Osteoblast (primary cell): ENCODE results near the gene ESPNL. TPM values are rescaled to one million over a fixed set of nuclear protein-coding genes. Genes with fewer than 3 reads are reported as not detected.

Experiments used
- DNase-seq: peaks from one replicate; pipeline ENCODE4 v3.0.0; 2011; ENCODE audit warnings: low spot score, mixed read lengths; ENCODE audit not compliant: insufficient read length; ENCODE audit errors: missing footprints
- H2AFZ ChIP-seq: 2 replicates; pipeline ENCODE4 v1.6.0; 2011; ENCODE audit warnings: mild to moderate bottlenecking, low read length
- H3K27ac ChIP-seq: 2 replicates; pipeline ENCODE4 v1.5.1; 2011; ENCODE audit warnings: mild to moderate bottlenecking, low read depth, low read length, moderate library complexity
- H3K27me3 ChIP-seq: 2 replicates; pipeline ENCODE4 v1.6.0; 2012; ENCODE audit warnings: mild to moderate bottlenecking, control low read depth, inconsistent platforms, low read length, moderate library complexity; ENCODE audit not compliant: insufficient read depth
- H3K36me3 ChIP-seq: 2 replicates; pipeline ENCODE4 v1.5.1; 2011; ENCODE audit warnings: mild to moderate bottlenecking, low read length, control low read depth, moderate library complexity; ENCODE audit not compliant: insufficient read depth
- H3K4me1 ChIP-seq: 2 replicates; pipeline ENCODE4 v1.5.1; 2011; ENCODE audit warnings: mild to moderate bottlenecking, low read length, control low read depth, moderate library complexity; ENCODE audit not compliant: insufficient read depth
- H3K4me2 ChIP-seq: 2 replicates; pipeline ENCODE4 v1.6.0; 2011; ENCODE audit warnings: mild to moderate bottlenecking, low read length; ENCODE audit not compliant: insufficient read depth
- H3K4me3 ChIP-seq: fragments of 200-600 bp; sonication (generic); 3 replicates; pipeline ENCODE4 v1.5.1; 2012; ENCODE audit warnings: mild to moderate bottlenecking, low read length, inconsistent platforms; ENCODE audit not compliant: insufficient read depth
- H3K79me2 ChIP-seq: 2 replicates; pipeline ENCODE4 v1.6.0; 2012; ENCODE audit warnings: mild to moderate bottlenecking, low read length, control low read depth, inconsistent platforms; ENCODE audit not compliant: insufficient read depth
- H3K9me3 ChIP-seq: 2 replicates; pipeline ENCODE4 v1.5.1; 2011; ENCODE audit warnings: low read depth, low read length, control low read depth
- H4K20me1 ChIP-seq: 2 replicates; pipeline ENCODE4 v1.6.0; 2012; ENCODE audit warnings: mild to moderate bottlenecking, low read length, control low read depth; ENCODE audit not compliant: insufficient read depth
- total RNA-seq: library from RNA; depleted of rRNA; stranded (reverse); fragments of >200 nt; gene quantifications from 2 replicates; pipeline ENCODE4 v1.2.3, GENCODE V29; 2012
- TF ChIP-seq, protein P1 (sequence below): IDR thresholded peaks from 2 replicates; pipeline ENCODE4 v1.5.1; 2011; ENCODE audit warnings: mild to moderate bottlenecking, low read depth, low read length, moderate library complexity; ENCODE audit errors: extremely low read depth

The ESPNL gene
- total RNA-seq, 1 donor = 9.8 TPM

DNA sequence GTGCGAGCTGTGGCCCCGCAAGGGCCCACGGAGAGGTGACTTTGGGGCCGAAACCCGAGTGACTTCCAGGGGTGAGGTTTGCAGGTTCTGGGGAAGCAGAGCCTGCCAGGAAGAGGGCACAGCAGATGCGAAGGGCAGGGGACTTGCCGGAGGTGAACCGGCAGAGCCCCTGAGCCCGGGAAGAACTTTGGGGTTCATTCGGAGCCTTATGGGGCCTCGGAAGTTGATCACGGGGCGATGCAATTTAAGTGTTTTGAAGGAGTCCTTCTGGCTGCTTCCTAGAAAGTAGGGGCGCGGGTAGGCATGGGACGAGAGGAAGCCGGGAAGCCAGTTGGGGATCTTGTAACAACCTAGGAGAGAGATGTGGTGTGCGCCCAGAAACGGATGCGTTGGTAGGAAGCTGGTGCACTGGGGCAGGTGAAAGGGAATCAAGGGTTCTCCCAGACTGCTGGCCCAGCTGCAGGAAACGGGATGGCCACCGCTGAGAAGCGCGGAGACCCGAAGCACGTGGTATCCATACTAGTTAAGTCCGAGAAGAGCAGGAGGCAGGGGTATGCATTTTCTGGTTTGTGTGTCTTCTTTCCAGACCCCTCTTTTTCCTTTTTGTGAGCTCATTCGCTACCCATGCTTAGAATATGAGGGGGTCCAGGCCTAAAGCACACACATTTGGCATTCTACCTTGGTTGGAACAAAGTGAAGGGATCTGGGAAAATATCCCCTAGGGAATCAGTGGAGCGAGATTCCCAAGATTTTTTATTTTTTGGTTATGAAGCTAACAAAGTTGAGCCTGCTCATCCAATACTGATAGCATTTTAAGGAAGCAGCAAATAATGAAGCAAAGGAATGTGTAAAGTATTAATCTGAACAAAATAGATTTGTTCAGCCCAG is 38.6 kb upstream of the ESPNL start:
- peak overlapping the region; percentile 62 for H3K27ac ChIP-seq
- DNase-seq = peak; percentile 88
- H3K27me3 ChIP-seq = no peaks in the 10 kb centered on the region
- H4K20me1 ChIP-seq = no peaks in the 10 kb centered on the region
- TF ChIP-seq, protein P1, sequence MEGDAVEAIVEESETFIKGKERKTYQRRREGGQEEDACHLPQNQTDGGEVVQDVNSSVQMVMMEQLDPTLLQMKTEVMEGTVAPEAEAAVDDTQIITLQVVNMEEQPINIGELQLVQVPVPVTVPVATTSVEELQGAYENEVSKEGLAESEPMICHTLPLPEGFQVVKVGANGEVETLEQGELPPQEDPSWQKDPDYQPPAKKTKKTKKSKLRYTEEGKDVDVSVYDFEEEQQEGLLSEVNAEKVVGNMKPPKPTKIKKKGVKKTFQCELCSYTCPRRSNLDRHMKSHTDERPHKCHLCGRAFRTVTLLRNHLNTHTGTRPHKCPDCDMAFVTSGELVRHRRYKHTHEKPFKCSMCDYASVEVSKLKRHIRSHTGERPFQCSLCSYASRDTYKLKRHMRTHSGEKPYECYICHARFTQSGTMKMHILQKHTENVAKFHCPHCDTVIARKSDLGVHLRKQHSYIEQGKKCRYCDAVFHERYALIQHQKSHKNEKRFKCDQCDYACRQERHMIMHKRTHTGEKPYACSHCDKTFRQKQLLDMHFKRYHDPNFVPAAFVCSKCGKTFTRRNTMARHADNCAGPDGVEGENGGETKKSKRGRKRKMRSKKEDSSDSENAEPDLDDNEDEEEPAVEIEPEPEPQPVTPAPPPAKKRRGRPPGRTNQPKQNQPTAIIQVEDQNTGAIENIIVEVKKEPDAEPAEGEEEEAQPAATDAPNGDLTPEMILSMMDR = no peak
- H3K36me3 ChIP-seq = peaks cover 3% of the 10 kb centered on the region
- no peaks in the 10 kb centered on the region for H3K9me3 ChIP-seq
- peak overlapping the region; percentile 97 for H3K4me2 ChIP-seq
- peaks cover 8% of the 10 kb centered on the region for H3K79me2 ChIP-seq
- peak overlapping the region; percentile 93 for H3K4me3 ChIP-seq
- peaks cover 13% of the 10 kb centered on the region for H3K4me1 ChIP-seq
- H2AFZ ChIP-seq = peak overlapping the region; percentile 95

DNA sequence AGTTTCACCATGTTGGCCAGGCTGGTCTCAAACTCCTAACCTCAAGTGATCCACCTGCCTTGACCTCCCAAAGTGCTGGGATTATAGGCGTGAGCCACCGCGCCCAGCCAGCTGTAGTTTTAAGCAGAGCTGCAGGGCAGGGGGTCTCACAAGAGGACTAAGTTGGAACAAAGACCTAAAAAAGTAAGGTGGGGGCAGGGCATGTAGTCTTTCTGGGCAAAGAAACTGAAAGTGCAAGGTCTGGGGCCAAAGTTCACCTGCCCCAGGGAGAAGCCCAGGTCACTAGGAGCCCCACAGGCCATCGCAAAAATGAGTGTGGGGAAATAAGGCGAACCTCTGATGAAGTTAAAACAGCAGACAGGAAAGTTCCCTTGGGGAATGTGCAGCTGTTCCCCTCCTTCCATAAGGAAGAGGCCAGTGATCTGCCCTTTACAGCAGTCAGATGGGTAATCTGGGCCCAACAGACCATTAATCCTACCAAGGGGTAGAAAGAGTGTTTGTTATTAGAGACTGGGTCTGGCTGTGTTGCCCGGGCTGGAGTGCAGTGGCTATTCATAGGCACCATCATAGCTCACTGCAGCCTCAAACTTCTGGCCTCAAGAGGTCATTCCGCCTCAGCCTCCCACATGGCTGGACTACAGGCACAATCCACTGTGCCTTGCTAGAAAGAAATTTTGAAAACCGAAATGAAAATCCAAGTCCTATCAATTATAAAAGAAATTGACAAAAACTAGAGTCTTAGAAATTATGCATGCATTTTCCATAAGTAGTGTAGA is 36.5 kb upstream of the ESPNL start:
- no peak overlapping the region for H3K4me3 ChIP-seq
- peaks cover 7% of the 10 kb centered on the region for H3K36me3 ChIP-seq
- H3K27ac ChIP-seq = no peak overlapping the region
- peaks cover 13% of the 10 kb centered on the region for H3K4me1 ChIP-seq
- H3K4me2 ChIP-seq = no peak overlapping the region
- no peaks in the 10 kb centered on the region for H3K27me3 ChIP-seq
- H2AFZ ChIP-seq = no peak overlapping the region
- H3K79me2 ChIP-seq = peaks cover 8% of the 10 kb centered on the region
- H3K9me3 ChIP-seq = no peaks in the 10 kb centered on the region
- TF ChIP-seq, protein P1 = no peak
- no peaks in the 10 kb centered on the region for H4K20me1 ChIP-seq
- no peak for DNase-seq

GRCh38 chr2:238064376-238064775 is 35.8 kb upstream of the ESPNL start:
- no peaks in the 10 kb centered on the region for H3K27me3 ChIP-seq
- no peak for DNase-seq
- TF ChIP-seq, protein P1 = no peak

More at GRCh38 chr2:238064376-238064775, 35.8 kb upstream of the ESPNL start:
- Histone ChIP-seq H3K9me3 (no peaks in the 10 kb centered on the region), H2AFZ (no peak overlapping the region), H3K79me2 (peaks cover 8% of the 10 kb centered on the region), H3K4me3 (no peak overlapping the region), H3K36me3 (peaks cover 12% of the 10 kb centered on the region), H3K4me1 (peaks cover 13% of the 10 kb centered on the region), H4K20me1 (no peaks in the 10 kb centered on the region), H3K27ac (no peak overlapping the region), H3K4me2 (no peak overlapping the region)
